Body of pancreas (tissue), 4 donors: Measurements from ENCODE around the gene PTPRF.

Source experiments
- POLR2A ChIP-seq, 3 donors: fragments of 450-650 bp; IDR thresholded peaks; one replicate each; pipeline ENCODE4 v1.6.1; 2016; ENCODE audit warnings: antibody characterized with exemption in 3 of 3, mild to moderate bottlenecking in 2 of 3
- TF ChIP-seq, protein P1 (sequence below), 7 experiments: fragments of 450-650 bp in 4 of 7; fragments of 200-600 bp in 3 of 7; sonication (generic) in 3 of 7; IDR thresholded peaks; one replicate each; pipeline ENCODE4 v1.5.1; 2016 to 2019; ENCODE audit warnings: antibody characterized with exemption in 7 of 7

DNA sequence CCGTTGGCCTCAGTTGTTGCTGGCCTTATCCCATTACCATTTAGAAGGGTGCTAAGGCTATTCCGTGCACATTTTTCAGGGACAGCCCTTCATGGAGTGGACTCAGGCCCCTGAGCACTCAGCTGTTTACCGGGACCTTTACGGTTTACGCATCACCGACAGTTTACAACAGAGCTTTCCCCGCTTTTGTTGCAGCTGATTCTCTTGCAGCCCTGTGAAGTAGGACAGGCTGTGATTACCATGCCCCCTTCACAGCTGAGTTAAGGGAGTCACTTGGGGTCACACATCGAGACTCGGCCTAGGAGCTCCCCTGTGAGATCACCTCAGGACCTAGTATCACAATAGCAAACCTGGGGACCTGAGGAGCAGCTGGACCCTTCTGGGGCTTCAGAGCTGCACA lies 41.9 kb downstream of the PTPRF start:
- TF ChIP-seq, protein P1, sequence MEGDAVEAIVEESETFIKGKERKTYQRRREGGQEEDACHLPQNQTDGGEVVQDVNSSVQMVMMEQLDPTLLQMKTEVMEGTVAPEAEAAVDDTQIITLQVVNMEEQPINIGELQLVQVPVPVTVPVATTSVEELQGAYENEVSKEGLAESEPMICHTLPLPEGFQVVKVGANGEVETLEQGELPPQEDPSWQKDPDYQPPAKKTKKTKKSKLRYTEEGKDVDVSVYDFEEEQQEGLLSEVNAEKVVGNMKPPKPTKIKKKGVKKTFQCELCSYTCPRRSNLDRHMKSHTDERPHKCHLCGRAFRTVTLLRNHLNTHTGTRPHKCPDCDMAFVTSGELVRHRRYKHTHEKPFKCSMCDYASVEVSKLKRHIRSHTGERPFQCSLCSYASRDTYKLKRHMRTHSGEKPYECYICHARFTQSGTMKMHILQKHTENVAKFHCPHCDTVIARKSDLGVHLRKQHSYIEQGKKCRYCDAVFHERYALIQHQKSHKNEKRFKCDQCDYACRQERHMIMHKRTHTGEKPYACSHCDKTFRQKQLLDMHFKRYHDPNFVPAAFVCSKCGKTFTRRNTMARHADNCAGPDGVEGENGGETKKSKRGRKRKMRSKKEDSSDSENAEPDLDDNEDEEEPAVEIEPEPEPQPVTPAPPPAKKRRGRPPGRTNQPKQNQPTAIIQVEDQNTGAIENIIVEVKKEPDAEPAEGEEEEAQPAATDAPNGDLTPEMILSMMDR (IDR thresholded peaks at IDR 0.05) = no peak
- no peak for TF ChIP-seq POLR2A (IDR thresholded peaks at IDR 0.05)
